BLaER1 treated with 17β-estradiol and CSF1 and Interleukin-3, amounts not matched to agents 10 nM and 100 nM (cell line): ENCODE results near the gene RBBP7.
A peak's percentile ranks its signal among the peaks of the same experiment; 100 is the strongest.
"Not testable (repeated sequence)": the region's sequence is repeated elsewhere in the genome, so short reads cannot be mapped to it uniquely, and the experiment has no call there.

Experiments
- H3K27ac ChIP-seq, 11 experiments: shearing (Covaris generic); formaldehyde crosslinking; 2 replicates each; pipeline ENCODE4 v1.8.1; 2022
- H3K27me3 ChIP-seq, 11 experiments: shearing (Covaris generic); formaldehyde crosslinking; 2 replicates each; pipeline ENCODE4 v1.8.1; 2022
- H3K36me3 ChIP-seq, 11 experiments: shearing (Covaris generic); formaldehyde crosslinking; 2 replicates each; pipeline ENCODE4 v1.8.1; 2022
- H3K4me1 ChIP-seq, 10 experiments: shearing (Covaris generic); formaldehyde crosslinking; 2 replicates each; pipeline ENCODE4 v1.8.1; 2022
- H3K4me2 ChIP-seq, 11 experiments: shearing (Covaris generic); formaldehyde crosslinking; 2 replicates each; pipeline ENCODE4 v1.8.1; 2022
- H3K4me3 ChIP-seq, 10 experiments: shearing (Covaris generic); formaldehyde crosslinking; 2 replicates each; pipeline ENCODE4 v1.8.1; 2022
- H3K9ac ChIP-seq, 11 experiments: shearing (Covaris generic); formaldehyde crosslinking; 2 replicates each; pipeline ENCODE4 v1.8.1; 2022
- H3K9me3 ChIP-seq, 11 experiments: shearing (Covaris generic); formaldehyde crosslinking; replicated peaks in 1 of 11; 2 replicates each; pipeline ENCODE4 v1.8.1; 2022
- H4K20me1 ChIP-seq, 11 experiments: shearing (Covaris generic); formaldehyde crosslinking; 2 replicates each; pipeline ENCODE4 v1.8.1; 2022
- Cebpa-rat ChIP-seq, 11 experiments: shearing (Covaris generic); IDR thresholded peaks; 2 replicates each; pipeline ENCODE4 v1.8.1; 2022

The RBBP7 gene

GRCh38 chrX:16870862-16871815 lies 977 bp upstream of the RBBP7 start:
- Histone ChIP-seq H3K4me3 (peak overlapping the region; percentile 49 to 69 (median 61)), H3K27me3 (peaks cover 47 to 76% (median 67%) of the 10 kb centered on the region in 11 experiments), H3K27ac (peak overlapping the region; percentile 79 to 91 (median 88)), H3K9me3 (peaks cover 0 to 21% (median 11%) of the 10 kb centered on the region in 11 experiments; a peak in 15 of 22 replicates), H3K4me2 (peak overlapping the region; percentile 66 to 87 (median 82)), H4K20me1 (peaks cover 0 to 37% (median 34%) of the 10 kb centered on the region in 11 experiments; a peak in 20 of 22 replicates), H3K4me1 (peaks cover 11 to 33% (median 24%) of the 10 kb centered on the region in 10 experiments; a peak in 18 of 20 replicates), H3K9ac (peak overlapping the region; percentile 83 to 90 (median 85)), H3K36me3 (peaks cover 0 to 26% (median 3%) of the 10 kb centered on the region in 11 experiments; a peak in 6 of 22 replicates)
- TF ChIP-seq Cebpa-rat (IDR thresholded peaks at IDR 0.05) = no peak

- H3K9me3 ChIP-seq = peaks cover 0 to 21% (median 11%) of the 10 kb centered on the region in 11 experiments; a peak in 15 of 22 replicates
- TF ChIP-seq Cebpa-rat (IDR thresholded peaks at IDR 0.05) = no peak
- peaks cover 41 to 71% (median 62%) of the 10 kb centered on the region in 11 experiments for H3K27me3 ChIP-seq
- H3K27ac ChIP-seq = peak overlapping the region; percentile 73 to 97 (median 93)
- peaks cover 11 to 33% (median 24%) of the 10 kb centered on the region in 10 experiments; a peak in 18 of 20 replicates for H3K4me1 ChIP-seq
- peak overlapping the region; percentile 63 to 79 (median 73) for H3K4me2 ChIP-seq
- peaks cover 0 to 53% (median 50%) of the 10 kb centered on the region in 11 experiments; a peak in 20 of 22 replicates for H4K20me1 ChIP-seq
- H3K4me3 ChIP-seq = peak overlapping the region; percentile 70 to 85 (median 80)
- peaks cover 0 to 41% (median 10%) of the 10 kb centered on the region in 11 experiments; a peak in 8 of 22 replicates for H3K36me3 ChIP-seq
- H3K9ac ChIP-seq = peak overlapping the region; percentile 82 to 97 (median 93)
These were observed 618 bp downstream of the RBBP7 start for GRCh38 chrX:16869393-16870094.

GRCh38 chrX:16868920-16869319 lies 1.2 kb downstream of the RBBP7 start:
- H3K9me3 ChIP-seq = peaks cover 0 to 21% (median 11%) of the 10 kb centered on the region in 11 experiments; a peak in 15 of 22 replicates
- H3K4me1 ChIP-seq = peaks cover 11 to 33% (median 21%) of the 10 kb centered on the region in 10 experiments; a peak in 18 of 20 replicates
- peak overlapping the region in 10 of 11 experiments; percentile 79 to 97 (median 93); a peak in 19 of 22 replicates for H3K27ac ChIP-seq
- peak overlapping the region; percentile 63 to 79 (median 73) for H3K4me2 ChIP-seq
- H4K20me1 ChIP-seq = peaks cover 0 to 59% (median 56%) of the 10 kb centered on the region in 11 experiments; a peak in 20 of 22 replicates
- TF ChIP-seq Cebpa-rat (IDR thresholded peaks at IDR 0.05) = no peak
- H3K27me3 ChIP-seq = peaks cover 38 to 68% (median 58%) of the 10 kb centered on the region in 11 experiments
- H3K4me3 ChIP-seq = peak overlapping the region; percentile 70 to 85 (median 80)
- H3K36me3 ChIP-seq = peaks cover 0 to 47% (median 11%) of the 10 kb centered on the region in 11 experiments; a peak in 9 of 22 replicates
- peak overlapping the region; percentile 82 to 97 (median 93) for H3K9ac ChIP-seq

GRCh38 chrX:16867947-16868346 lies 2.2 kb downstream of the RBBP7 start:
- Histone ChIP-seq H3K4me1 (peaks cover 11 to 33% (median 21%) of the 10 kb centered on the region in 10 experiments; a peak in 18 of 20 replicates), H4K20me1 (peaks cover 6 to 69% (median 66%) of the 10 kb centered on the region in 11 experiments; a peak in 20 of 22 replicates), H3K27ac (no peak overlapping the region), H3K36me3 (peaks cover 4 to 57% (median 15%) of the 10 kb centered on the region in 11 experiments; a peak in 11 of 22 replicates), H3K9ac (peak overlapping the region in 6 of 11 experiments; percentile 84 to 97 (median 92); a peak in 7 of 22 replicates), H3K9me3 (peaks cover 0 to 21% (median 11%) of the 10 kb centered on the region in 11 experiments; a peak in 15 of 22 replicates), H3K27me3 (peaks cover 30 to 60% (median 48%) of the 10 kb centered on the region in 11 experiments), H3K4me3 (peak overlapping the region in 9 of 10 experiments; percentile 73 to 85 (median 81); a peak in 11 of 20 replicates), H3K4me2 (peak overlapping the region; percentile 63 to 79 (median 73); a peak in 21 of 22 replicates)
- no peak for TF ChIP-seq Cebpa-rat (IDR thresholded peaks at IDR 0.05)

- H3K36me3 ChIP-seq = peaks cover 35 to 99% (median 62%) of the 10 kb centered on the region in 11 experiments
- no peak for TF ChIP-seq Cebpa-rat (IDR thresholded peaks at IDR 0.05)
- H3K4me2 ChIP-seq = no peak overlapping the region
- peaks cover 0 to 3% (median 0%) of the 10 kb centered on the region in 11 experiments; a peak in 2 of 22 replicates for H3K9me3 ChIP-seq
- no peak overlapping the region for H3K9ac ChIP-seq
- H3K27me3 ChIP-seq = peaks cover 0 to 20% (median 5%) of the 10 kb centered on the region in 11 experiments; a peak in 10 of 22 replicates
- H3K4me1 ChIP-seq = peaks cover 2 to 13% (median 4%) of the 10 kb centered on the region in 10 experiments; a peak in 13 of 20 replicates
- no peak overlapping the region for H3K27ac ChIP-seq
- peaks cover 21 to 100% (median 85%) of the 10 kb centered on the region in 11 experiments; a peak in 19 of 22 replicates for H4K20me1 ChIP-seq
- no peak overlapping the region for H3K4me3 ChIP-seq
These were observed 7.3 kb downstream of the RBBP7 start for GRCh38 chrX:16862829-16863228.

- Histone ChIP-seq H3K27me3 (peaks cover 4 to 32% (median 7%) of the 10 kb centered on the region in 11 experiments; a peak in 12 of 22 replicates), H4K20me1 (peaks cover 5 to 94% (median 72%) of the 10 kb centered on the region in 11 experiments; a peak in 19 of 22 replicates), H3K27ac (no peak overlapping the region), H3K9me3 (peaks cover 0 to 15% (median 3%) of the 10 kb centered on the region in 11 experiments; a peak in 11 of 22 replicates), H3K4me3 (no peak overlapping the region), H3K9ac (no peak overlapping the region), H3K4me2 (no peak overlapping the region), H3K36me3 (peaks cover 63 to 100% (median 89%) of the 10 kb centered on the region in 11 experiments), H3K4me1 (peaks cover 0 to 6% (median 0%) of the 10 kb centered on the region in 10 experiments; a peak in 2 of 20 replicates)
- no peak for TF ChIP-seq Cebpa-rat (IDR thresholded peaks at IDR 0.05)
These were observed 13.4 kb downstream of the RBBP7 start for GRCh38 chrX:16856744-16857143.

- not testable (repeated sequence) for H3K4me3 ChIP-seq, H3K9ac ChIP-seq, H3K4me1 ChIP-seq
- H3K27ac ChIP-seq = peak overlapping the region in 1 of 11 experiments; percentile 19; a peak in 1 of 22 replicates
- H3K36me3 ChIP-seq = peaks cover 56 to 100% (median 84%) of the 10 kb centered on the region in 11 experiments
- peak overlapping the region in 1 of 11 experiments; percentile 25; a peak in 1 of 22 replicates for H3K4me2 ChIP-seq
- peaks cover 0 to 15% (median 3%) of the 10 kb centered on the region in 11 experiments; a peak in 11 of 22 replicates for H3K9me3 ChIP-seq
- peaks cover 5 to 92% (median 69%) of the 10 kb centered on the region in 11 experiments; a peak in 19 of 22 replicates for H4K20me1 ChIP-seq
- peaks cover 5 to 39% (median 8%) of the 10 kb centered on the region in 11 experiments; a peak in 12 of 22 replicates for H3K27me3 ChIP-seq
These were observed 14.1 kb downstream of the RBBP7 start for GRCh38 chrX:16856076-16856404.
